ENCODE data around the gene AHCTF1. TPM values are rescaled to one million over a fixed set of nuclear protein-coding genes. Genes with fewer than 3 reads are reported as not detected.

Gene AHCTF1
- total and polyA plus RNA-seq, 9 of the 15 experiments (the other 6 are each of a cell fraction or from before 2014, with no cell fraction given) = 9.4 to 102 (median 47.6) TPM

DNA sequence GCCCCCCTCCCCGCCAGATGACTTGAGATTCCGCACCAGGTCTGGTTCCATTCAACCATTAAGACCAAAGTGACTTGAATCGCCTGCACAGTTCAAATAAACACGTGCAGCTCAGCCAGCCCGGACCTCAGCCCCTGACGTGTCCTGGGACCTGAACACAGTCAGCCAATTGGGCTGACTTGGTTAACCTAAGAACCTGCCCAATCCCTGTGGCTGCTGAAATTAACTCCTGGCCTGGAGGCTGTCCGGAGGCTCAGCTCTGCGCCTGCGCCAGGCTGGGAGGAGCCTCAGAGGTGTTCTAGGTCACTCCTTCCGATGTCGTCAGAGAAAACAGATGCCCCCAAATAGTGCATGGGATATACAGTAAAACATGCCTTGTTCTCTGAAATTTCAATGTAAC lies 134.2 kb downstream of the AHCTF1 start (continued):
- peak; percentile 92 to 94 for TF ChIP-seq NRF1 (conservative IDR thresholded peaks at IDR 0.05 in 1 of 2, IDR thresholded peaks at IDR 0.05 in 1 of 2)
- TF ChIP-seq MEIS2 (IDR thresholded peaks at IDR 0.05; ENCODE audit: partially characterized antibody) = peak; percentile 18
- no peak for TF ChIP-seq TCF7L2 (IDR thresholded peaks at IDR 0.05; ENCODE audit: low read depth, low read length)

- 22% methylated on average over 8 of the region's 8 CpGs for WGBS (ENCODE audit: insufficient coverage, low coverage, missing lambda C conversion rate)
- no peak overlapping the region for H3K9ac ChIP-seq (ENCODE audit: insufficient read depth in 1 of 2, low read depth in 2 of 2, low read length in 2 of 2)
- POLR2A ChIA-PET = no interaction called here
- TF ChIP-seq, protein P1, sequence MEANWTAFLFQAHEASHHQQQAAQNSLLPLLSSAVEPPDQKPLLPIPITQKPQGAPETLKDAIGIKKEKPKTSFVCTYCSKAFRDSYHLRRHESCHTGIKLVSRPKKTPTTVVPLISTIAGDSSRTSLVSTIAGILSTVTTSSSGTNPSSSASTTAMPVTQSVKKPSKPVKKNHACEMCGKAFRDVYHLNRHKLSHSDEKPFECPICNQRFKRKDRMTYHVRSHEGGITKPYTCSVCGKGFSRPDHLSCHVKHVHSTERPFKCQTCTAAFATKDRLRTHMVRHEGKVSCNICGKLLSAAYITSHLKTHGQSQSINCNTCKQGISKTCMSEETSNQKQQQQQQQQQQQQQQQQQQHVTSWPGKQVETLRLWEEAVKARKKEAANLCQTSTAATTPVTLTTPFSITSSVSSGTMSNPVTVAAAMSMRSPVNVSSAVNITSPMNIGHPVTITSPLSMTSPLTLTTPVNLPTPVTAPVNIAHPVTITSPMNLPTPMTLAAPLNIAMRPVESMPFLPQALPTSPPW (CRISPR knock-in tag; IDR thresholded peaks at IDR 0.05) = no peak
- TF ChIP-seq NR1H2 (CRISPR knock-in tag; IDR thresholded peaks at IDR 0.05) (no peak), MEF2D (tag; conservative IDR thresholded peaks at IDR 0.05; ENCODE audit: low read depth) (no peak), PTRF (tag; IDR thresholded peaks at IDR 0.05) (no peak), ZNF780A (CRISPR knock-in tag; IDR thresholded peaks at IDR 0.05) (no peak), ZNF3 (CRISPR knock-in tag; IDR thresholded peaks at IDR 0.05) (no peak), BRF1 (IDR thresholded peaks at IDR 0.05; ENCODE audit: borderline replicate concordance, extremely low read depth, insufficient read length) (no peak), KAT7 (CRISPR knock-in tag; IDR thresholded peaks at IDR 0.05; ENCODE audit: borderline replicate concordance) (no peak), SMC3 (conservative IDR thresholded peaks at IDR 0.05; ENCODE audit: insufficient read depth, low read depth, low read length) (no peak), TCF15 (CRISPR knock-in tag; IDR thresholded peaks at IDR 0.05) (no peak), CEBPG (CRISPR knock-in tag; IDR thresholded peaks at IDR 0.05) (no peak), CEBPG (tag; conservative IDR thresholded peaks at IDR 0.05 in 1 of 2, IDR thresholded peaks at IDR 0.05 in 1 of 2) (no peak), PHB (CRISPR knock-in tag; IDR thresholded peaks at IDR 0.05) (no peak)
These were observed 134.6 kb downstream of the AHCTF1 start for GRCh38 chr1:246797157-246797556.

More at GRCh38 chr1:246797157-246797556, 134.6 kb downstream of the AHCTF1 start:
- peaks cover 15 to 63% of the 10 kb centered on the region in 2 experiments for H3K27me3 ChIP-seq (ENCODE audit: control insufficient read depth in 2 of 2, insufficient read depth in 2 of 2, low read length in 2 of 2)
- no peak overlapping the region for H3K4me2 ChIP-seq (ENCODE audit: insufficient read depth, low read length)
- CTCF ChIA-PET (ENCODE audit: low intra/inter-chr PET ratio) = no interaction called here
- H3K4me3 ChIP-seq = no peak overlapping the region
- H3K36me3 ChIP-seq (ENCODE audit: control insufficient read depth, insufficient read depth, low read length) = no peaks in the 10 kb centered on the region
- no peaks in the 10 kb centered on the region for H4K20me1 ChIP-seq (replicated peaks; ENCODE audit: control insufficient read depth, insufficient read depth, low read length)
- in situ Hi-C loops (cut with MboI) = no loop called here
- H3K27ac ChIP-seq (ENCODE audit: extremely low read depth, low read depth, low read length) = no peak overlapping the region
- intact Hi-C loops (cut with micrococcal nuclease) = no loop called here
- no peaks in the 10 kb centered on the region for H3K79me2 ChIP-seq (ENCODE audit: control insufficient read depth, insufficient read depth, low read length)
- peaks cover 5 to 32% of the 10 kb centered on the region in 2 experiments; a peak in 3 of 5 replicates for H3K4me1 ChIP-seq (replicated peaks in 1 of 2; ENCODE audit: control insufficient read depth in 2 of 2, insufficient read depth in 2 of 2, low read length in 2 of 2)
- H3K9me3 ChIP-seq (replicated peaks; ENCODE audit: control insufficient read depth, insufficient read depth, low read depth, low read length) = no peaks in the 10 kb centered on the region
- FAIRE-seq (no peak), ATAC-seq (no peak), DNase-seq (ENCODE audit: extremely low read depth in 1 of 4, low spot score in 3 of 4) (no peak)
- peak overlapping the region; percentile 71 for H2AFZ ChIP-seq (ENCODE audit: low read depth, low read length)
- BruUV-seq (replicated peaks) = no TSS peak
- no peaks in the 10 kb centered on the region for H3K9me1 ChIP-seq (ENCODE audit: control insufficient read depth, insufficient read depth, low read length)

All from K562 (cell line).